Body of pancreas (tissue), 4 donors: ENCODE measurements around the gene MARCO.

Source experiments
- CTCF ChIP-seq, 7 experiments: fragments of 450-650 bp in 4 of 7; fragments of 200-600 bp in 3 of 7; sonication (generic) in 3 of 7; IDR thresholded peaks; one replicate each; pipeline ENCODE4 v1.5.1; 2016 to 2019; ENCODE audit warnings: antibody characterized with exemption in 7 of 7
- POLR2A ChIP-seq, 3 donors: fragments of 450-650 bp; IDR thresholded peaks; one replicate each; pipeline ENCODE4 v1.6.1; 2016; ENCODE audit warnings: antibody characterized with exemption in 3 of 3, mild to moderate bottlenecking in 2 of 3

- TF ChIP-seq CTCF (IDR thresholded peaks at IDR 0.05) (no peak), POLR2A (IDR thresholded peaks at IDR 0.05) (no peak)
Measured at GRCh38 chr2:118983915-118984314, 41.9 kb downstream of the MARCO start.
